HG03159 (cell line): ENCODE data around the gene NFATC4.

Experiments used
- ATAC-seq: cut with Tn5 transposase; IDR thresholded peaks from one replicate; pipeline ENCODE4 v1.9.1; 2021; ENCODE audit warnings: mild to moderate bottlenecking, moderate library complexity; ENCODE audit not compliant: unreplicated experiment

The NFATC4 gene

DNA sequence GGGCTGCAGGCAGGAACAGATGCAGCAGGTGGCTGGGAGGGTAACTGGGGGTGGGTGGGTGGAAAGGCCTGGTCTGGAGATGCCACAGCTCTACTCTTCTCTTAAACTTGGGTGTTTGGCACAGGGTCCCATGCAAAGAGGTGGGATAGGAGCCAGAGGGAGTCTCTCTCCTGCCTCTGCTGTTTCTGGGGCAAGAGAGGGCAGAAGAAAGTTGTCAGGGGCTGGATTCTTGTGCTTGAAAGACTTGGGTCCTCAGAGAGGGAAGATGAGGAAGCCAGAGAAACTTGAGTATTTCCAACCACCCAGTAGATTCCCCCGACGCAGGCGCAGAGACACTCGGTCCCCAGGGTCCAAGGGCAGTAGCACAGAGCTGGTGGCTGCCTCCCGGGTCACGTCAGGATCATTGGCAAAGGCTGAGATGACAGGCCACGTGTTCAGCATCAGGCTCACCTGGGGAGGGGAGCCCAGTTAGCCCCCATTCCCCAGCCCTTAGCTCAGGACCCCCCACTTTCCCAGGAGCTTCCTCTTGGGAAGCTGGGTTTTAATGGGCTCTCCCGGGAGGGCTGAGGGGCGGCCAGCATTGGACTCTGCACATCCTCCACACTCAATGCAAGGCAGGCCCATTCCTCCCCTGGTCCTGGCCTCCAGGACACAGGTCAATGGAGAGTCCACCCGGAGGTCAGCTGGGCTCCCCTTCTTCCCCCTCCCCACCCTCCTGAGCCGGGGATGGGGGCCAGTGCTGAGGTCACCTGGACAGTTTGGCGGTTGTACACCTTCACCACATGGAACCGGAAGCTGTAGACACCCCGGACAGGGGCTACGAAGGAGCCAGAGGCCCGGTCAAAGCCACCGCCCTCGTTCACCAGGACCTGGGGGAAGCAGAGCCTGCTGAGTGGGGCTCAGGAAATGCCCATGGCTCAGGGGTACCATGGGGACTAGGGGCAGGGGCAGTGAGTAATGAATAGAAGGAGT, 59.8 kb downstream of the NFATC4 start:
- ATAC-seq, result no peak

DNA sequence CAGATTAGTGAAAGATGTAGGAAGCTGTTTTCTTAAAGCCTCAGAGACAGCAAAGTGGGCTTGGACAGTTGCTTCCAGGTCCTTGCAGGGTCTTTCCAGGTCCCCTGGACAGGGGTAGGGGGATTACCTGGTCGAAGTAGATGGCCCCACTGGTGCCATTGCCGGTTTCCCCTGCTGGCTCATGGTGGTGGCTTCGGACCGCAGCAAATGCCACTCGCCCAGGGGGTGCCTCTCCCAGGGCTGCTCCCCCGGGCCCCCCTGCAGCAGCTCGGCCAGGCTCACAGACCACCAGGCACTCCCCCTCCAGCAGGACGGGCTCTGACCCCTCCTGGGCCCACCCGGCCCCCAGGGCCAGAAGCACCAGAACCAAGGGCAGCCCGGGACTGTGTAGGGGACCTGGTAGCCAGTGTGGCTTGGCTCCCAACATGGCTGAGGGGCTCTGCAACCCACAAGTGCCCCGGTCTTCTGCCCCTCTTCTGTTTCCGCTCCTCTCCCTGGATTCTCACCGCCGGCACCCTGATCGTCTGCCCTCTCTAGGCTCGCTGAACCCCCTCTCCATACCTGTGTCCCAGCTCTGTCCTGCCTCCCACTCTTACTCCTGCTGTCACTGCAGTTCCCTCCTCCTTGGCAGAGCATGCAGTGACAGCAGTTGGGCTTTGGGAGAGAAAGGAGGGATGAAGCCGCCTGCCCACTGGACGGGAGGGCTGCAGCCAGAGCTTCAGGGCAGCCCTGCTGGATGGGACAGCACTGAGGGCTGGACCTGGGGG, 60.8 kb downstream of the NFATC4 start:
- ATAC-seq, result no peak
